HCT116 (cell line): ENCODE results near the gene THRB.

Experiments
- ATF3 ChIP-seq: IDR thresholded peaks from 2 replicates; pipeline ENCODE4 v1.6.1; 2012
- CEBPB ChIP-seq: IDR thresholded peaks from 2 replicates; pipeline ENCODE4 v1.6.1; 2012; ENCODE audit warnings: low read depth
- CTCF ChIP-seq, 3 experiments: fragments of 200-600 bp in 1 of 3; sonication (generic) in 1 of 3; IDR thresholded peaks in 2 of 3; conservative IDR thresholded peaks in 1 of 3; 2 replicates each; pipeline ENCODE4 v1.5.1; 2012 to 2017; ENCODE audit warnings: low read depth in 2 of 3, low read length in 2 of 3, antibody characterized with exemption in 1 of 3, borderline replicate concordance in 1 of 3, control low read depth in 1 of 3, mild to moderate bottlenecking in 1 of 3, mixed read lengths in 1 of 3, mixed run types in 1 of 3, moderate library complexity in 1 of 3; ENCODE audit not compliant: insufficient read depth in 1 of 3
- EZH2 ChIP-seq: fragments of 200-600 bp; sonication (generic); IDR thresholded peaks from 2 replicates; pipeline ENCODE4 v1.6.1; 2017; ENCODE audit warnings: antibody characterized with exemption, mixed run types
- EZH2phosphoT487 ChIP-seq: fragments of 200-600 bp; IDR thresholded peaks from 2 replicates; pipeline ENCODE4 v1.6.1; 2018; ENCODE audit warnings: antibody characterized with exemption, borderline replicate concordance
- MAX ChIP-seq: IDR thresholded peaks from 2 replicates; pipeline ENCODE4 v1.6.1; 2012
- POLR2A ChIP-seq: IDR thresholded peaks from 2 replicates; pipeline ENCODE4 v1.7.0; 2011; ENCODE audit warnings: borderline replicate concordance; ENCODE audit not compliant: insufficient read depth, insufficient read length; ENCODE audit errors: extremely low read depth
- POLR2AphosphoS5 ChIP-seq: IDR thresholded peaks from 2 replicates; pipeline ENCODE4 v1.6.1; 2011; ENCODE audit warnings: mild to moderate bottlenecking, low read depth, low read length, moderate library complexity
- REST ChIP-seq: IDR thresholded peaks from 2 replicates; pipeline ENCODE4 v1.6.1; 2012; ENCODE audit warnings: low read depth
- SIN3A ChIP-seq: IDR thresholded peaks from 2 replicates; pipeline ENCODE4 v1.6.1; 2012; ENCODE audit warnings: low read depth
- SRF ChIP-seq: IDR thresholded peaks from 2 replicates; pipeline ENCODE4 v1.6.1; 2012; ENCODE audit warnings: low read depth
- TCF7L2 ChIP-seq: IDR thresholded peaks from 2 replicates; pipeline ENCODE4 v1.7.0; 2011; ENCODE audit warnings: borderline replicate concordance, inconsistent platforms; ENCODE audit not compliant: insufficient read depth, insufficient read length; ENCODE audit errors: extremely low read depth
- ZFX ChIP-seq: fragments of 450-650 bp; IDR thresholded peaks from 2 replicates; pipeline ENCODE4 v1.6.1; 2017

GRCh38 chr3:24100696-24101402 is 393.8 kb downstream of the THRB start:
- TF ChIP-seq CTCF (IDR thresholded peaks at IDR 0.05 in 2 of 3, conservative IDR thresholded peaks at IDR 0.05 in 1 of 3; ENCODE audit: borderline replicate concordance in 1 of 3, insufficient read depth in 1 of 3, low read depth in 2 of 3, low read length in 2 of 3) (no peak), TCF7L2 (no peak), POLR2AphosphoS5 (no peak), SIN3A (no peak), POLR2A (no peak), EZH2 (no peak), SRF (no peak), EZH2phosphoT487 (no peak), REST (no peak), MAX (no peak), CEBPB (no peak), ZFX (no peak), ATF3 (no peak)
